SK-N-SH treated with all-trans-retinoic acid at 6 μM for 48 hours (cell line): ENCODE measurements around the gene PPP1R26.

Experiments used
- ATAC-seq: fragments of 200-7000 bp; cut with Tn5 transposase; 3 replicates; pipeline ENCODE4 v1.9.1; 2020; ENCODE audit warnings: mild to moderate bottlenecking, moderate library complexity
- ARNTL ChIP-seq: fragments of 450-650 bp; formaldehyde crosslinking; IDR thresholded peaks from 2 replicates; pipeline ENCODE4 v1.5.0; 2020; ENCODE audit warnings: low read depth, mild to moderate bottlenecking, moderate library complexity, borderline replicate concordance
- BACH2 ChIP-seq: fragments of 250-450 bp; sonication (Bioruptor Pico); IDR thresholded peaks from 2 replicates; pipeline ENCODE4 v1.9.0; 2021; ENCODE audit warnings: mild to moderate bottlenecking, borderline replicate concordance
- CSDC2 ChIP-seq: fragments of 250-450 bp; sonication (Bioruptor Pico); IDR thresholded peaks from 2 replicates; pipeline ENCODE4 v1.5.0; 2020; ENCODE audit warnings: mild to moderate bottlenecking, moderate library complexity
- ESRRG ChIP-seq: fragments of 250-450 bp; sonication (Bioruptor Pico); IDR thresholded peaks from 2 replicates; pipeline ENCODE4 v1.6.1; 2021; ENCODE audit warnings: mild to moderate bottlenecking
- GLIS3 ChIP-seq: fragments of 250-450 bp; sonication (Bioruptor Pico); IDR thresholded peaks from 2 replicates; pipeline ENCODE4 v1.5.0; 2020; ENCODE audit warnings: mild to moderate bottlenecking, moderate library complexity
- PPARA ChIP-seq: fragments of 250-450 bp; sonication (Bioruptor Pico); IDR thresholded peaks from 2 replicates; pipeline ENCODE4 v1.5.0; 2020; ENCODE audit warnings: mild to moderate bottlenecking, borderline replicate concordance
- RARB ChIP-seq: fragments of 250-450 bp; sonication (Bioruptor Pico); IDR thresholded peaks from 2 replicates; pipeline ENCODE4 v1.8.0; 2021; ENCODE audit warnings: mild to moderate bottlenecking, moderate library complexity
- SNAI2 ChIP-seq: fragments of 250-450 bp; sonication (Bioruptor Pico); IDR thresholded peaks from 2 replicates; pipeline ENCODE4 v1.5.0; 2020; ENCODE audit warnings: mild to moderate bottlenecking, moderate library complexity
- TCF4 ChIP-seq: fragments of 250-450 bp; sonication (Bioruptor Pico); IDR thresholded peaks from 2 replicates; pipeline ENCODE4 v1.8.0; 2021; ENCODE audit warnings: mild to moderate bottlenecking, moderate library complexity, borderline replicate concordance
- TOX ChIP-seq: fragments of 250-450 bp; sonication (Bioruptor Pico); IDR thresholded peaks from 2 replicates; pipeline ENCODE4 v1.8.0; 2021; ENCODE audit warnings: mild to moderate bottlenecking, moderate library complexity, borderline replicate concordance
- ZC3H10 ChIP-seq: fragments of 250-450 bp; sonication (Bioruptor Pico); IDR thresholded peaks from 2 replicates; pipeline ENCODE4 v1.5.1; 2021; ENCODE audit warnings: mild to moderate bottlenecking, moderate library complexity
- ZFP3 ChIP-seq: fragments of 250-450 bp; sonication (Bioruptor Pico); IDR thresholded peaks from 2 replicates; pipeline ENCODE4 v1.5.0; 2020; ENCODE audit warnings: mild to moderate bottlenecking, moderate library complexity
- ZFP30 ChIP-seq: fragments of 450-650 bp; formaldehyde crosslinking; IDR thresholded peaks from 2 replicates; pipeline ENCODE4 v1.5.0; 2022; ENCODE audit warnings: mild to moderate bottlenecking, moderate library complexity
- ZNF70 ChIP-seq: fragments of 450-650 bp; formaldehyde crosslinking; IDR thresholded peaks from 2 replicates; pipeline ENCODE4 v1.5.0; 2020; ENCODE audit warnings: mild to moderate bottlenecking, moderate library complexity
- ZNF8 ChIP-seq: fragments of 450-650 bp; formaldehyde crosslinking; IDR thresholded peaks from 2 replicates; pipeline ENCODE4 v1.5.0; 2020; ENCODE audit warnings: mild to moderate bottlenecking, moderate library complexity
- TF ChIP-seq, protein P1 (sequence below): fragments of 250-450 bp; sonication (Bioruptor Pico); IDR thresholded peaks from 2 replicates; pipeline ENCODE4 v1.5.0; 2020; ENCODE audit warnings: mild to moderate bottlenecking, moderate library complexity
- TF ChIP-seq, protein P2 (sequence below): fragments of 250-450 bp; sonication (Bioruptor Pico); IDR thresholded peaks from 2 replicates; pipeline ENCODE4 v1.5.1; 2021; ENCODE audit warnings: mild to moderate bottlenecking, moderate library complexity
- TF ChIP-seq, protein P3 (sequence below): fragments of 250-450 bp; sonication (Bioruptor Pico); IDR thresholded peaks from 2 replicates; pipeline ENCODE4 v1.8.0; 2020; ENCODE audit warnings: mild to moderate bottlenecking, moderate library complexity, borderline replicate concordance
- TF ChIP-seq, protein P4 (sequence below): fragments of 250-450 bp; sonication (Bioruptor Pico); IDR thresholded peaks from 2 replicates; pipeline ENCODE4 v1.8.0; 2021; ENCODE audit warnings: low read depth, mild to moderate bottlenecking, moderate library complexity, borderline replicate concordance
- TF ChIP-seq, protein P5 (sequence below): fragments of 250-450 bp; sonication (Bioruptor Pico); IDR thresholded peaks from 2 replicates; pipeline ENCODE4 v1.5.1; 2020; ENCODE audit warnings: low read depth, mild to moderate bottlenecking, moderate library complexity

The PPP1R26 gene

DNA sequence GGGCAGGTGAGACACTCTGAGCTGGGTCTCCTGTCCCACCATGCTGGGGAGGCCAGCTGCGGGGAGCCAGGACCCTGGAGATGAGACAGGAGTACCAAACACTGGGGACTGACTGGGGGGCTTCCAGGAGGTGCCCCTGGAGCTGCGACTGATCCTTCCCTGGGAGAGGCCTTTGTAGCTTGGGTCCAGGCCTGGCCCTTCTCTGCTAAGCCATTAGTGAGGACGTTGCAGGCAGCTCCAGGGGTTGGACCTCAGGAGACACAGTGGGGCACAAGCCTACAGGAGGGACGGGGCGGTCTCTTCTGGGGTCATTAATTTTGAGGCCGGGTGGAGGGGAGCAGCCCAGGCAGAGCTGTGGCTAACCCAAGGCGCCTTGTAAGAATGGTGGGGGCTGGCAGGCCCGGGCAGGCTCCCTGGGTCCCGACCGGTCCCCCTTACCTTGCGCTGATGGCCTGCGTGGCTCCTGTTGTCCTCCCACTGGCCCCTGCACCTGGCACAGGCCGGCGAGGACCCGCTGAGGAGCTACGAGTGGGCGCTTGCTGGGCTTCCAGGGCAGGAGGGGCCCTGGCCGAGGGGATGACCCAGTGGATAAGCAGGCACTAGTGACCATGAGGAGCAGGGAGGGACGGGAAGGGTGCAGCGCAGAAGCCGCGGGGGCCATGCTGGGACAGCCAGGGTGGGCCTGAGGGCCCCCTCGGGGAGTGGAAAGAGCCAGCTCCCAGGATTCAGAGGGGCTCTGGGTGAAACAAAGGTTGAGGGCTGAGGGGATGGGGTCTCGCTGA is 26.0 kb downstream of the PPP1R26 start:
- no peak for ATAC-seq
- TF ChIP-seq, protein P1, sequence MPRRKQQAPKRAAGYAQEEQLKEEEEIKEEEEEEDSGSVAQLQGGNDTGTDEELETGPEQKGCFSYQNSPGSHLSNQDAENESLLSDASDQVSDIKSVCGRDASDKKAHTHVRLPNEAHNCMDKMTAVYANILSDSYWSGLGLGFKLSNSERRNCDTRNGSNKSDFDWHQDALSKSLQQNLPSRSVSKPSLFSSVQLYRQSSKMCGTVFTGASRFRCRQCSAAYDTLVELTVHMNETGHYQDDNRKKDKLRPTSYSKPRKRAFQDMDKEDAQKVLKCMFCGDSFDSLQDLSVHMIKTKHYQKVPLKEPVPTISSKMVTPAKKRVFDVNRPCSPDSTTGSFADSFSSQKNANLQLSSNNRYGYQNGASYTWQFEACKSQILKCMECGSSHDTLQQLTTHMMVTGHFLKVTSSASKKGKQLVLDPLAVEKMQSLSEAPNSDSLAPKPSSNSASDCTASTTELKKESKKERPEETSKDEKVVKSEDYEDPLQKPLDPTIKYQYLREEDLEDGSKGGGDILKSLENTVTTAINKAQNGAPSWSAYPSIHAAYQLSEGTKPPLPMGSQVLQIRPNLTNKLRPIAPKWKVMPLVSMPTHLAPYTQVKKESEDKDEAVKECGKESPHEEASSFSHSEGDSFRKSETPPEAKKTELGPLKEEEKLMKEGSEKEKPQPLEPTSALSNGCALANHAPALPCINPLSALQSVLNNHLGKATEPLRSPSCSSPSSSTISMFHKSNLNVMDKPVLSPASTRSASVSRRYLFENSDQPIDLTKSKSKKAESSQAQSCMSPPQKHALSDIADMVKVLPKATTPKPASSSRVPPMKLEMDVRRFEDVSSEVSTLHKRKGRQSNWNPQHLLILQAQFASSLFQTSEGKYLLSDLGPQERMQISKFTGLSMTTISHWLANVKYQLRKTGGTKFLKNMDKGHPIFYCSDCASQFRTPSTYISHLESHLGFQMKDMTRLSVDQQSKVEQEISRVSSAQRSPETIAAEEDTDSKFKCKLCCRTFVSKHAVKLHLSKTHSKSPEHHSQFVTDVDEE (CRISPR knock-in tag): no peak
- no peak for TF ChIP-seq ZC3H10 (CRISPR knock-in tag)

DNA sequence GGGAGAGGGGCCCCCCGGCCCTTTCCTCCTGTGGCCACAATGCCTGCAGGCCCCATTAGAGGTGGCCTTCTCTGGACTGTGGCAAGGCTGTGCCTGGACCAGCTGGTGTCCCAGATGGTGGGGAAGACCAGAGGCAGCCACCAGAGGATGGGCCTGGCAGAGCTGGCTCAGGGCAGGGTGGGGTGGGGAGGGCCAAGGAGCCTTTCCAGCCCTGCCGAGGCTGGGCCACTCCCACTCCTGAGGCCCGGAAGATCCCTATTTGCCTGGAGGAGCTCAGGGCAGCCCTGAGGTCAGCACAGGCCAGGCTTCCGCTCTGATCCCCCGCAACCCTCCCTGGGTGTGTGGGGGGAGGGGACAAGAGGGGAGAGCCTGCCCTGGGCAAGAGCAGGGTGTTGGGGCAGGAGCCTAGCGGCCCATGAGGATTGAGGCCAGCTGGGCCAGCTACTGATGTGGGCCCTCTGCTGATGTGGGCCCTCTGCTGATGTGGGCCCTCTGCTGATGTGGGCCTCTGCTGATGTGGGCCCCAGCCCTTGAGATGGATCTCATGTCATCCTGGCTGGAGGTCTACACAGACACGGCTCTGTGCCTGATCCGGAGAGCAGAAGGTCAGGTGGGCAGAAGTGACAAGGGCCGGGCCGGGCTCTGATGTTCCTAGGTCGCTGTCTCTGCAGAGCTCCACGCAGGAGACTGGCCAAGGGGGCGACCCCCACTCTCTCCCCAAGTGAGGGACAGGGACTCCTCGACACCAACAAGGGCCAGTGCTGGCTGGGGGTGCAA is 26.9 kb downstream of the PPP1R26 start:
- peak; percentile 7; the same call in 2 of the 3 replicates for ATAC-seq
- TF ChIP-seq, protein P2, sequence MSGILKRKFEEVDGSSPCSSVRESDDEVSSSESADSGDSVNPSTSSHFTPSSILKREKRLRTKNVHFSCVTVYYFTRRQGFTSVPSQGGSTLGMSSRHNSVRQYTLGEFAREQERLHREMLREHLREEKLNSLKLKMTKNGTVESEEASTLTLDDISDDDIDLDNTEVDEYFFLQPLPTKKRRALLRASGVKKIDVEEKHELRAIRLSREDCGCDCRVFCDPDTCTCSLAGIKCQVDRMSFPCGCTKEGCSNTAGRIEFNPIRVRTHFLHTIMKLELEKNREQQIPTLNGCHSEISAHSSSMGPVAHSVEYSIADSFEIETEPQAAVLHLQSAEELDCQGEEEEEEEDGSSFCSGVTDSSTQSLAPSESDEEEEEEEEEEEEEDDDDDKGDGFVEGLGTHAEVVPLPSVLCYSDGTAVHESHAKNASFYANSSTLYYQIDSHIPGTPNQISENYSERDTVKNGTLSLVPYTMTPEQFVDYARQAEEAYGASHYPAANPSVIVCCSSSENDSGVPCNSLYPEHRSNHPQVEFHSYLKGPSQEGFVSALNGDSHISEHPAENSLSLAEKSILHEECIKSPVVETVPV: no peak
- TF ChIP-seq ZFP3 (CRISPR knock-in tag): no peak
- TF ChIP-seq TOX (CRISPR knock-in tag): no peak
- TF ChIP-seq, protein P3, sequence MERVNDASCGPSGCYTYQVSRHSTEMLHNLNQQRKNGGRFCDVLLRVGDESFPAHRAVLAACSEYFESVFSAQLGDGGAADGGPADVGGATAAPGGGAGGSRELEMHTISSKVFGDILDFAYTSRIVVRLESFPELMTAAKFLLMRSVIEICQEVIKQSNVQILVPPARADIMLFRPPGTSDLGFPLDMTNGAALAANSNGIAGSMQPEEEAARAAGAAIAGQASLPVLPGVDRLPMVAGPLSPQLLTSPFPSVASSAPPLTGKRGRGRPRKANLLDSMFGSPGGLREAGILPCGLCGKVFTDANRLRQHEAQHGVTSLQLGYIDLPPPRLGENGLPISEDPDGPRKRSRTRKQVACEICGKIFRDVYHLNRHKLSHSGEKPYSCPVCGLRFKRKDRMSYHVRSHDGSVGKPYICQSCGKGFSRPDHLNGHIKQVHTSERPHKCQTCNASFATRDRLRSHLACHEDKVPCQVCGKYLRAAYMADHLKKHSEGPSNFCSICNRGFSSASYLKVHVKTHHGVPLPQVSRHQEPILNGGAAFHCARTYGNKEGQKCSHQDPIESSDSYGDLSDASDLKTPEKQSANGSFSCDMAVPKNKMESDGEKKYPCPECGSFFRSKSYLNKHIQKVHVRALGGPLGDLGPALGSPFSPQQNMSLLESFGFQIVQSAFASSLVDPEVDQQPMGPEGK (CRISPR knock-in tag): no peak
- no peak for TF ChIP-seq SNAI2
- TF ChIP-seq, protein P1 (CRISPR knock-in tag): no peak
- no peak for TF ChIP-seq ZC3H10 (CRISPR knock-in tag)
- no peak for TF ChIP-seq RARB (CRISPR knock-in tag)
- no peak for TF ChIP-seq ZNF8 (CRISPR knock-in tag)
- no peak for TF ChIP-seq CSDC2 (CRISPR knock-in tag)
- no peak for TF ChIP-seq ZFP30 (CRISPR knock-in tag)
- no peak for TF ChIP-seq BACH2 (CRISPR knock-in tag)
- no peak for TF ChIP-seq TCF4 (CRISPR knock-in tag)
- no peak for TF ChIP-seq PPARA (CRISPR knock-in tag)
- no peak for TF ChIP-seq ZNF70 (CRISPR knock-in tag)
- TF ChIP-seq, protein P4, sequence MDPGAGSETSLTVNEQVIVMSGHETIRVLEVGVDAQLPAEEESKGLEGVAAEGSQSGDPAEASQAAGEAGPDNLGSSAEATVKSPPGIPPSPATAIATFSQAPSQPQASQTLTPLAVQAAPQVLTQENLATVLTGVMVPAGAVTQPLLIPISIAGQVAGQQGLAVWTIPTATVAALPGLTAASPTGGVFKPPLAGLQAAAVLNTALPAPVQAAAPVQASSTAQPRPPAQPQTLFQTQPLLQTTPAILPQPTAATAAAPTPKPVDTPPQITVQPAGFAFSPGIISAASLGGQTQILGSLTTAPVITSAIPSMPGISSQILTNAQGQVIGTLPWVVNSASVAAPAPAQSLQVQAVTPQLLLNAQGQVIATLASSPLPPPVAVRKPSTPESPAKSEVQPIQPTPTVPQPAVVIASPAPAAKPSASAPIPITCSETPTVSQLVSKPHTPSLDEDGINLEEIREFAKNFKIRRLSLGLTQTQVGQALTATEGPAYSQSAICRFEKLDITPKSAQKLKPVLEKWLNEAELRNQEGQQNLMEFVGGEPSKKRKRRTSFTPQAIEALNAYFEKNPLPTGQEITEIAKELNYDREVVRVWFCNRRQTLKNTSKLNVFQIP (CRISPR knock-in tag): no peak
- TF ChIP-seq GLIS3 (CRISPR knock-in tag): no peak
- no peak for TF ChIP-seq ESRRG (CRISPR knock-in tag)
- TF ChIP-seq ARNTL: no peak
- TF ChIP-seq, protein P5, sequence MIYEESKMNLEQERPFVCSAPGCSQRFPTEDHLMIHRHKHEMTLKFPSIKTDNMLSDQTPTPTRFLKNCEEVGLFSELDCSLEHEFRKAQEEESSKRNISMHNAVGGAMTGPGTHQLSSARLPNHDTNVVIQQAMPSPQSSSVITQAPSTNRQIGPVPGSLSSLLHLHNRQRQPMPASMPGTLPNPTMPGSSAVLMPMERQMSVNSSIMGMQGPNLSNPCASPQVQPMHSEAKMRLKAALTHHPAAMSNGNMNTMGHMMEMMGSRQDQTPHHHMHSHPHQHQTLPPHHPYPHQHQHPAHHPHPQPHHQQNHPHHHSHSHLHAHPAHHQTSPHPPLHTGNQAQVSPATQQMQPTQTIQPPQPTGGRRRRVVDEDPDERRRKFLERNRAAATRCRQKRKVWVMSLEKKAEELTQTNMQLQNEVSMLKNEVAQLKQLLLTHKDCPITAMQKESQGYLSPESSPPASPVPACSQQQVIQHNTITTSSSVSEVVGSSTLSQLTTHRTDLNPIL: no peak
- TF ChIP-seq, all 23 proteins: peak for 0
